ENCODE measurements around the gene ADD2. TPM values are rescaled to one million over a fixed set of nuclear protein-coding genes. Genes with fewer than 3 reads are reported as not detected.

The ADD2 gene
- total and polyA plus RNA-seq, 4 donors, result 0.08 to 156 (median 0.16) TPM; not detected in 1

GRCh38 chr2:70723286-70723885 lies 44.6 kb downstream of the ADD2 start:
- no peak for DNase-seq (ENCODE audit: low spot score)
- Histone ChIP-seq H3K4me3 (ENCODE audit: low read depth in 1 of 3, low read length in 3 of 3) (no peak overlapping the region), H3K36me3 (ENCODE audit: control insufficient read depth in 4 of 4, insufficient read depth in 3 of 4, low read depth in 1 of 4, low read length in 3 of 4) (no peaks in the 10 kb centered on the region), H3K9me3 (ENCODE audit: control insufficient read depth in 4 of 4, low read length in 3 of 4) (no peaks in the 10 kb centered on the region), H3K9ac (ENCODE audit: low read depth in 1 of 2, low read length in 2 of 2) (no peak overlapping the region), H3K4me1 (ENCODE audit: control insufficient read depth in 4 of 4, insufficient read depth in 4 of 4, low read length in 3 of 4) (no peaks in the 10 kb centered on the region), H3K27me3 (ENCODE audit: control insufficient read depth in 4 of 4, insufficient read depth in 4 of 4, low read length in 3 of 4) (peaks cover 0 to 8% (median 2%) of the 10 kb centered on the region in 4 donors), H3K27ac (ENCODE audit: low read depth in 1 of 2, low read length in 2 of 2) (no peak overlapping the region)
- TF ChIP-seq HNF4A (conservative IDR thresholded peaks at IDR 0.05), result no peak
- TF ChIP-seq ATF3 (IDR thresholded peaks at IDR 0.05), result no peak
- no peak for TF ChIP-seq ZBTB33 (IDR thresholded peaks at IDR 0.05)
- TF ChIP-seq YY1 (IDR thresholded peaks at IDR 0.05), result no peak
- WGBS, result 91% methylated on average over 5 of the region's 5 CpGs

GRCh38 chr2:70720124-70720523 lies 47.9 kb downstream of the ADD2 start:
- WGBS, result 78% methylated on average over 6 of the region's 6 CpGs
- H3K9me3 ChIP-seq (ENCODE audit: control insufficient read depth in 4 of 4, low read length in 3 of 4), result no peaks in the 10 kb centered on the region
- H3K4me1 ChIP-seq (ENCODE audit: control insufficient read depth in 4 of 4, insufficient read depth in 4 of 4, low read length in 3 of 4), result no peaks in the 10 kb centered on the region
- no peak overlapping the region for H3K4me3 ChIP-seq (ENCODE audit: low read depth in 1 of 3, low read length in 3 of 3)
- no peaks in the 10 kb centered on the region for H3K36me3 ChIP-seq (ENCODE audit: control insufficient read depth in 4 of 4, insufficient read depth in 3 of 4, low read depth in 1 of 4, low read length in 3 of 4)
- TF ChIP-seq HNF4A (conservative IDR thresholded peaks at IDR 0.05), result no peak
- no peak for TF ChIP-seq YY1 (IDR thresholded peaks at IDR 0.05)
- TF ChIP-seq JUND (IDR thresholded peaks at IDR 0.05), result no peak
- TF ChIP-seq MAX (IDR thresholded peaks at IDR 0.05), result no peak
- TF ChIP-seq HNF4G (IDR thresholded peaks at IDR 0.05), result no peak
- TF ChIP-seq SP1 (IDR thresholded peaks at IDR 0.05), result no peak
- no peak for TF ChIP-seq REST (IDR thresholded peaks at IDR 0.05)
- no peak overlapping the region for H3K9ac ChIP-seq (ENCODE audit: low read depth in 1 of 2, low read length in 2 of 2)
- DNase-seq (ENCODE audit: low spot score), result no peak
- peaks cover 0 to 8% (median 2%) of the 10 kb centered on the region in 4 donors for H3K27me3 ChIP-seq (ENCODE audit: control insufficient read depth in 4 of 4, insufficient read depth in 4 of 4, low read length in 3 of 4)
- no peak overlapping the region for H3K27ac ChIP-seq (ENCODE audit: low read depth in 1 of 2, low read length in 2 of 2)

GRCh38 chr2:70719231-70719630 lies 48.8 kb downstream of the ADD2 start:
- H3K27me3 ChIP-seq (ENCODE audit: control insufficient read depth in 4 of 4, insufficient read depth in 4 of 4, low read length in 3 of 4), result peaks cover 0 to 6% (median 2%) of the 10 kb centered on the region in 4 donors
- TF ChIP-seq ATF3 (IDR thresholded peaks at IDR 0.05) (no peak), EGR1 (IDR thresholded peaks at IDR 0.05; ENCODE audit: low read depth in 2 of 2) (no peak), GABPA (IDR thresholded peaks at IDR 0.05 in 1 of 2, conservative IDR thresholded peaks at IDR 0.05 in 1 of 2) (no peak), RAD21 (IDR thresholded peaks at IDR 0.05) (no peak), JUND (IDR thresholded peaks at IDR 0.05) (no peak), REST (IDR thresholded peaks at IDR 0.05) (no peak), MAX (IDR thresholded peaks at IDR 0.05) (no peak), HNF4A (conservative IDR thresholded peaks at IDR 0.05) (no peak), CTCF (IDR thresholded peaks at IDR 0.05; ENCODE audit: low read depth, low read length, missing input control) (no peak)

More at GRCh38 chr2:70719231-70719630, 48.8 kb downstream of the ADD2 start:
- Histone ChIP-seq H3K36me3 (ENCODE audit: control insufficient read depth in 4 of 4, insufficient read depth in 3 of 4, low read depth in 1 of 4, low read length in 3 of 4) (no peaks in the 10 kb centered on the region), H3K4me3 (ENCODE audit: low read depth in 1 of 3, low read length in 3 of 3) (no peak overlapping the region), H3K4me1 (ENCODE audit: control insufficient read depth in 4 of 4, insufficient read depth in 4 of 4, low read length in 3 of 4) (no peaks in the 10 kb centered on the region), H3K9me3 (ENCODE audit: control insufficient read depth in 4 of 4, low read length in 3 of 4) (no peaks in the 10 kb centered on the region), H3K27ac (ENCODE audit: low read depth in 1 of 2, low read length in 2 of 2) (no peak overlapping the region), H3K9ac (ENCODE audit: low read depth in 1 of 2, low read length in 2 of 2) (no peak overlapping the region)
- DNase-seq (ENCODE audit: low spot score), result no peak
- WGBS, result 72% methylated on average over 3 of the region's 3 CpGs

Data from liver (tissue), 9 donors.